Activated CD4-positive, alpha-beta memory T cell treated with anti-CD3 and anti-CD28 coated beads, Interleukin-2, amount 10 ng/mL, durations not matched to agents 7 days and 5 days (primary cell): Measurements from ENCODE around the gene GIMAP1. TPM values are rescaled to one million over a fixed set of nuclear protein-coding genes. Genes with fewer than 3 reads are reported as not detected.
A peak's percentile ranks its signal among the peaks of the same experiment; 100 is the strongest.

Experiments used
- CTCF ChIA-PET: fragments of 350-600 bp; sonication (Branson Sonifier 250); formaldehyde crosslinking; loops from one replicate; lab custom pipeline; 2021; ENCODE audit warnings: antibody characterized with exemption, inconsistent platforms; lab: Charles Lee
- POLR2A ChIA-PET: fragments of 350-600 bp; sonication (Branson Sonifier 250); formaldehyde crosslinking; loops from one replicate; lab custom pipeline; 2021; ENCODE audit warnings: antibody characterized with exemption; lab: Charles Lee
- DNase-seq: peaks from one replicate; pipeline ENCODE4 v3.0.0-alpha.2; 2020
- H3K27ac Mint-ChIP-seq: one replicate; pipeline ENCODE4 v1.8.0; 2021; ENCODE audit warnings: mild to moderate bottlenecking, mixed read lengths
- H3K27me3 Mint-ChIP-seq: one replicate; pipeline ENCODE4 v1.8.0; 2021; ENCODE audit warnings: mixed read lengths
- H3K36me3 Mint-ChIP-seq: one replicate; pipeline ENCODE4 v1.8.0; 2021; ENCODE audit warnings: low read depth, mixed read lengths
- H3K4me1 Mint-ChIP-seq: one replicate; pipeline ENCODE4 v1.8.0; 2021; ENCODE audit warnings: mixed read lengths
- H3K4me3 Mint-ChIP-seq: one replicate; pipeline ENCODE4 v1.8.0; 2021; ENCODE audit warnings: mild to moderate bottlenecking, mixed read lengths
- H3K9me3 Mint-ChIP-seq: one replicate; pipeline ENCODE4 v1.8.0; 2021; ENCODE audit warnings: mixed read lengths
- total RNA-seq, 2 experiments: library from RNA; stranded (reverse); gene quantifications; one replicate each; pipeline ENCODE4 v1.2.3, GENCODE V29; 2021

The GIMAP1 gene
- total RNA-seq, 2 experiments from 2014 or later, result 18.8 to 21.0 TPM

- Mint-ChIP-seq H3K4me1 (peaks cover 80% of the 10 kb centered on the region), H3K4me3 (peak within 1 kb of the TSS; percentile 99), H3K9me3 (no peaks in the 10 kb centered on the region), H3K27me3 (no peaks in the 10 kb centered on the region), H3K36me3 (peaks cover 50% of the 10 kb centered on the region), H3K27ac (peak within 1 kb of the TSS; percentile 94)
- peak; percentile 65 for DNase-seq
- ChIA-PET CTCF (interaction anchor here (0.6 to 3.3 kb wide), 6 partner anchors 18 to 288 kb away, joined by 3 to 29 read pairs (median 8); partner anchors contain the start of gene GIMAP1), POLR2A (interaction anchor here (0.9 to 5.8 kb wide), 34 partner anchors 9 to 368 kb away, joined by 3 to 42 read pairs (median 5); partner anchors contain the start of genes GIMAP1, GIMAP2, GIMAP4 and GIMAP6)
Observed at GRCh38 chr7:150737265-150738055, 21.0 kb downstream of the GIMAP1 start, which contains the start of gene GIMAP5. GIMAP5 (plus strand) TSS chr7:150737418; CDS start chr7:150740885, 3,467 bp downstream.

GRCh38 chr7:150738092-150738491 is 21.7 kb downstream of the GIMAP1 start:
- Mint-ChIP-seq H3K27me3 (no peaks in the 10 kb centered on the region), H3K27ac (peak overlapping the region; percentile 94), H3K9me3 (no peaks in the 10 kb centered on the region), H3K36me3 (peaks cover 56% of the 10 kb centered on the region), H3K4me1 (peaks cover 80% of the 10 kb centered on the region), H3K4me3 (peak overlapping the region; percentile 99)
- ChIA-PET CTCF (interaction anchor here (0.6 to 3.3 kb wide), 6 partner anchors 18 to 289 kb away, joined by 3 to 29 read pairs (median 8); partner anchors contain the start of genes GIMAP1 and GIMAP4), POLR2A (interaction anchor here (0.9 to 5.8 kb wide), 37 partner anchors 8 to 369 kb away, joined by 3 to 42 read pairs (median 5); partner anchors contain the start of genes GIMAP1, GIMAP2, GIMAP4 and GIMAP6)
- no peak for DNase-seq

- H3K4me3 Mint-ChIP-seq, result peak overlapping the region; percentile 99
- POLR2A ChIA-PET, result interaction anchor here (0.9 to 5.8 kb wide), 30 partner anchors 8 to 333 kb away, joined by 3 to 42 read pairs (median 6); partner anchors contain the start of genes GIMAP1, GIMAP2, GIMAP4 and GIMAP6
- H3K9me3 Mint-ChIP-seq, result no peaks in the 10 kb centered on the region
- CTCF ChIA-PET, result interaction anchor here (0.6 to 3.3 kb wide), 7 partner anchors 17 to 290 kb away, joined by 3 to 29 read pairs (median 5); partner anchors contain the start of genes GIMAP1 and GIMAP4
- H3K27me3 Mint-ChIP-seq, result no peaks in the 10 kb centered on the region
- DNase-seq, result no peak
- peaks cover 61% of the 10 kb centered on the region for H3K36me3 Mint-ChIP-seq
- peak overlapping the region; percentile 94 for H3K27ac Mint-ChIP-seq
- peaks cover 80% of the 10 kb centered on the region for H3K4me1 Mint-ChIP-seq
Observed at GRCh38 chr7:150738591-150739001, 22.2 kb downstream of the GIMAP1 start.

- no peak for DNase-seq
- CTCF ChIA-PET, result interaction anchor here (0.9 to 3.3 kb wide), 6 partner anchors 17 to 290 kb away, joined by 3 to 29 read pairs (median 8); partner anchors contain the start of genes GIMAP1 and GIMAP4
- no peaks in the 10 kb centered on the region for H3K9me3 Mint-ChIP-seq
- POLR2A ChIA-PET, result interaction anchor here (0.8 to 5.8 kb wide), 27 partner anchors 8 to 334 kb away, joined by 3 to 42 read pairs (median 6); partner anchors contain the start of genes GIMAP1, GIMAP2, GIMAP4 and GIMAP6
- H3K4me1 Mint-ChIP-seq, result peaks cover 80% of the 10 kb centered on the region
- peaks cover 66% of the 10 kb centered on the region for H3K36me3 Mint-ChIP-seq
- H3K27ac Mint-ChIP-seq, result peak overlapping the region; percentile 94
- H3K4me3 Mint-ChIP-seq, result peak overlapping the region; percentile 99
- H3K27me3 Mint-ChIP-seq, result no peaks in the 10 kb centered on the region
Observed at GRCh38 chr7:150739033-150739432, 22.6 kb downstream of the GIMAP1 start.

GRCh38 chr7:150740053-150740452 is 23.6 kb downstream of the GIMAP1 start:
- Mint-ChIP-seq H3K4me1 (peaks cover 80% of the 10 kb centered on the region), H3K36me3 (peaks cover 76% of the 10 kb centered on the region), H3K4me3 (peak overlapping the region; percentile 99), H3K27ac (peak overlapping the region; percentile 65), H3K9me3 (no peaks in the 10 kb centered on the region), H3K27me3 (no peaks in the 10 kb centered on the region)
- ChIA-PET CTCF (interaction anchor here (0.6 to 3.3 kb wide), 3 partner anchors 16 to 289 kb away, joined by 3 to 29 read pairs (median 5); partner anchors contain the start of genes GIMAP4 and GIMAP8), POLR2A (interaction anchor here (0.6 to 5.8 kb wide), 8 partner anchors 16 to 335 kb away, joined by 4 to 42 read pairs (median 8); partner anchors contain the start of genes GIMAP1, GIMAP2, GIMAP4 and GIMAP8)
- DNase-seq, result no peak

GRCh38 chr7:150742286-150742968 is 26.0 kb downstream of the GIMAP1 start:
- POLR2A ChIA-PET, result interaction anchor here (0.8 to 6.5 kb wide), 12 partner anchors 10 to 292 kb away, joined by 3 to 50 read pairs (median 12); partner anchors contain the start of genes GIMAP1, GIMAP2, GIMAP4 and GIMAP7

GRCh38 chr7:150744041-150744656 is 27.7 kb downstream of the GIMAP1 start:
- POLR2A ChIA-PET, result interaction anchor here (0.6 to 6.5 kb wide), 8 partner anchors 9 to 293 kb away, joined by 3 to 50 read pairs (median 22); partner anchors contain the start of genes GIMAP1, GIMAP4, GIMAP6 and GIMAP8
- H3K36me3 Mint-ChIP-seq, result peaks cover 77% of the 10 kb centered on the region
- peak overlapping the region; percentile 99 for H3K4me3 Mint-ChIP-seq
- peaks cover 94% of the 10 kb centered on the region for H3K4me1 Mint-ChIP-seq
- peak overlapping the region; percentile 66 for H3K27ac Mint-ChIP-seq
- no peak for DNase-seq
- no peaks in the 10 kb centered on the region for H3K9me3 Mint-ChIP-seq
- no peaks in the 10 kb centered on the region for H3K27me3 Mint-ChIP-seq
- CTCF ChIA-PET, result interaction anchor here (0.6 to 3.1 kb wide), 6 partner anchors 11 to 339 kb away, joined by 3 to 10 read pairs (median 4); a partner anchor contains a TSS

More at GRCh38 chr7:150742286-150742968, 26.0 kb downstream of the GIMAP1 start:
- H3K9me3 Mint-ChIP-seq, result no peaks in the 10 kb centered on the region
- no peak for DNase-seq
- peak overlapping the region; percentile 65 for H3K27ac Mint-ChIP-seq
- CTCF ChIA-PET, result interaction anchor here (1.1 to 2.7 kb wide), 6 partner anchors 10 to 293 kb away, joined by 3 to 16 read pairs (median 6); partner anchors contain the start of gene GIMAP4
- H3K36me3 Mint-ChIP-seq, result peaks cover 94% of the 10 kb centered on the region
- peaks cover 78% of the 10 kb centered on the region for H3K4me1 Mint-ChIP-seq
- no peaks in the 10 kb centered on the region for H3K27me3 Mint-ChIP-seq
- peak overlapping the region; percentile 99 for H3K4me3 Mint-ChIP-seq

- Mint-ChIP-seq H3K27me3 (no peaks in the 10 kb centered on the region), H3K4me1 (peaks cover 91% of the 10 kb centered on the region), H3K4me3 (peak overlapping the region; percentile 47), H3K9me3 (no peaks in the 10 kb centered on the region), H3K36me3 (peaks cover 69% of the 10 kb centered on the region), H3K27ac (peak overlapping the region; percentile 68)
- ChIA-PET POLR2A (interaction anchor here (0.6 to 6.5 kb wide), 7 partner anchors 8 to 294 kb away, joined by 3 to 50 read pairs (median 29); partner anchors contain the start of genes GIMAP1, GIMAP6 and GIMAP8), CTCF (interaction anchor here (0.7 to 3.1 kb wide), 5 partner anchors 10 to 296 kb away, joined by 3 to 10 read pairs (median 4); partner anchors contain the start of gene GIMAP1)
- no peak for DNase-seq
Observed at GRCh38 chr7:150745086-150745485, 28.7 kb downstream of the GIMAP1 start.

- Mint-ChIP-seq H3K9me3 (no peaks in the 10 kb centered on the region), H3K4me3 (peak overlapping the region; percentile 47), H3K27me3 (no peaks in the 10 kb centered on the region), H3K27ac (peak overlapping the region; percentile 68), H3K36me3 (peaks cover 66% of the 10 kb centered on the region), H3K4me1 (peaks cover 90% of the 10 kb centered on the region)
- ChIA-PET POLR2A (interaction anchor here (2.5 to 6.5 kb wide), 5 partner anchors 8 to 295 kb away, joined by 10 to 50 read pairs (median 33); partner anchors contain the start of genes GIMAP1 and GIMAP8), CTCF (interaction anchor here (0.7 to 3.1 kb wide), 2 partner anchors 296 to 297 kb away, joined by 4 to 10 read pairs; partner anchors contain the start of gene GIMAP8)
- no peak for DNase-seq
Observed at GRCh38 chr7:150745876-150746275, 29.5 kb downstream of the GIMAP1 start.

- Mint-ChIP-seq H3K36me3 (peaks cover 56% of the 10 kb centered on the region), H3K27me3 (no peaks in the 10 kb centered on the region), H3K4me3 (no peak overlapping the region), H3K4me1 (peaks cover 83% of the 10 kb centered on the region), H3K27ac (peak overlapping the region; percentile 33), H3K9me3 (no peaks in the 10 kb centered on the region)
- DNase-seq, result no peak
- CTCF ChIA-PET, result interaction anchor here (0.6 to 1.1 kb wide), 3 partner anchors 9 to 298 kb away, joined by 3 to 4 read pairs (median 3); no protein-coding TSS in a partner anchor
- POLR2A ChIA-PET, result interaction anchor here (1.2 to 6.5 kb wide), 6 partner anchors 7 to 298 kb away, joined by 3 to 50 read pairs (median 8); partner anchors contain the start of gene GIMAP5
Observed at GRCh38 chr7:150746921-150747320, 30.5 kb downstream of the GIMAP1 start.

GRCh38 chr7:150748376-150748775 is 32.0 kb downstream of the GIMAP1 start:
- Mint-ChIP-seq H3K9me3 (no peaks in the 10 kb centered on the region), H3K4me3 (no peak overlapping the region), H3K27ac (peak overlapping the region; percentile 16), H3K4me1 (peaks cover 76% of the 10 kb centered on the region), H3K27me3 (no peaks in the 10 kb centered on the region), H3K36me3 (peaks cover 41% of the 10 kb centered on the region)
- DNase-seq, result no peak
- CTCF ChIA-PET, result interaction anchor here (0.7 kb wide), 1 partner anchor 301 kb away, joined by 3 read pairs; no protein-coding TSS in a partner anchor
- POLR2A ChIA-PET, result interaction anchor here (1.5 to 2.5 kb wide), 4 partner anchors 10 to 229 kb away, joined by 4 to 17 read pairs (median 6); partner anchors contain the start of genes GIMAP1 and GIMAP5
